ENCODE measurements around the gene AMOTL2. TPM values are rescaled to one million over a fixed set of nuclear protein-coding genes. Genes with fewer than 3 reads are reported as not detected.
A peak's percentile ranks its signal among the peaks of the same experiment; 100 is the strongest.

AMOTL2 gene
- total RNA-seq, 2 experiments from 2014 or later: 0.31 TPM; not detected in 1

DNA sequence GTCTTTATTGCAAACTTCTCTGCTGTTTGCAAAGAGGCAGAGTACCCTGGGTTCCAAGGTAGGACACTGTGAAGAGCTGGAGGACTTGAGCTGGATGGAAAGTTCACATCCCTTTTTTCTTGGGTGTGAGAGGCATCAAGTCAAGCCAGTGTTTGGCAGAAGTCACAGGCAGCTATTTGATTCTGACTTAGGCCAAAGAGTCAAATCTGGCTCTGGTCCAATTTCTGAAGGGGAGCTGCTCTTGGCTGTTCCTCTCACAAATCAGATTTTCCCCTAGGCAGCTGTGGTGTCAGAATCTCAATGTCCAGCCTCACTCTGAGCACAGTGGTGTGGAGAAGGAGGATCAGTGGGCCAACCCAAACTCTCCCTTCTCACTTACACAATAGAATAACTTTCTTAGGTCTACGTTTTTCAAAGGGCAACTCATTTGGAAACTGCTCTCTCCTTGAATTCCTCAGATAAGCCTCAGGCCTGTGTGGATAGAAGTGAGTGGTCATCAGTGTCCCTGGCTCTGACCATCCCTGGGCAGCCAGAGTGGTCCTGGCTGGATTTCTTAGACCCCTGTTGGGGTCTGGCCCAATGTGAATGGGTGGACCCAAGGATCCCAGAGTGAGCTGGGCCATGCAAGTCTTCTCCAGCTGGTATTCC lies 18.2 kb upstream of the AMOTL2 start:
- CTCF ChIA-PET: interaction anchor here (0.7 kb wide), 1 partner anchor 18 kb away, joined by 3 read pairs; no protein-coding TSS in a partner anchor
- H3K27me3 Mint-ChIP-seq (ENCODE audit: low read depth): peaks cover 18% of the 10 kb centered on the region

DNA sequence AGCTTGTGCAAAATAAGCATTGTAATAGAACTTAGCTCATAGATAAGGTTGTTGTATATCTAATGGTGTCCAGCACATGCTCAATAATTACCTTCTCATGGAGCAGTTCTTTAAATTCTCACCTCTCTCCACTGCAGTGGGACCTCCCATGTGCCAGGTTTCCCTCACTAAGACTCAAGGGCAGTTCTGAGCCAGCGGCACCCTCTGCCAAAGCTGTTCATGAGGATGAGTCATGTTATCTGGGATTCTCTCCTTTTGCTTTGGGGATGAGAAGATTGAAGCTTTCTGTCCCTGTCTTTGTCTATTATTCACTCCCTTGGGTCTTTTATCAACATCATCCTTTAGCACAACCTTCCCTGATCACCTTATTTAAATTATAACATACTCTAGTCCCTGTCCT lies 15.6 kb upstream of the AMOTL2 start:
- peaks cover 8% of the 10 kb centered on the region for H3K27me3 Mint-ChIP-seq (ENCODE audit: low read depth)
- H3K4me1 Mint-ChIP-seq (ENCODE audit: low read depth): no peaks in the 10 kb centered on the region
- H3K36me3 Mint-ChIP-seq (ENCODE audit: low read depth): no peaks in the 10 kb centered on the region
- intact Hi-C loops (cut with micrococcal nuclease): no loop called here
- CTCF ChIA-PET: no interaction called here
- H3K27ac Mint-ChIP-seq: no peak overlapping the region
- no peak overlapping the region for H3K4me3 Mint-ChIP-seq
- H3K9me3 Mint-ChIP-seq: no peaks in the 10 kb centered on the region
- no peak for DNase-seq

More for the DNA sequence above, 18.2 kb upstream of the AMOTL2 start:
- no peak overlapping the region for H3K4me3 Mint-ChIP-seq
- no peaks in the 10 kb centered on the region for H3K36me3 Mint-ChIP-seq (ENCODE audit: low read depth)
- no peak for DNase-seq
- no peaks in the 10 kb centered on the region for H3K4me1 Mint-ChIP-seq (ENCODE audit: low read depth)
- H3K9me3 Mint-ChIP-seq: no peaks in the 10 kb centered on the region
- intact Hi-C loops (cut with micrococcal nuclease): no loop called here
- H3K27ac Mint-ChIP-seq: no peak overlapping the region

DNA sequence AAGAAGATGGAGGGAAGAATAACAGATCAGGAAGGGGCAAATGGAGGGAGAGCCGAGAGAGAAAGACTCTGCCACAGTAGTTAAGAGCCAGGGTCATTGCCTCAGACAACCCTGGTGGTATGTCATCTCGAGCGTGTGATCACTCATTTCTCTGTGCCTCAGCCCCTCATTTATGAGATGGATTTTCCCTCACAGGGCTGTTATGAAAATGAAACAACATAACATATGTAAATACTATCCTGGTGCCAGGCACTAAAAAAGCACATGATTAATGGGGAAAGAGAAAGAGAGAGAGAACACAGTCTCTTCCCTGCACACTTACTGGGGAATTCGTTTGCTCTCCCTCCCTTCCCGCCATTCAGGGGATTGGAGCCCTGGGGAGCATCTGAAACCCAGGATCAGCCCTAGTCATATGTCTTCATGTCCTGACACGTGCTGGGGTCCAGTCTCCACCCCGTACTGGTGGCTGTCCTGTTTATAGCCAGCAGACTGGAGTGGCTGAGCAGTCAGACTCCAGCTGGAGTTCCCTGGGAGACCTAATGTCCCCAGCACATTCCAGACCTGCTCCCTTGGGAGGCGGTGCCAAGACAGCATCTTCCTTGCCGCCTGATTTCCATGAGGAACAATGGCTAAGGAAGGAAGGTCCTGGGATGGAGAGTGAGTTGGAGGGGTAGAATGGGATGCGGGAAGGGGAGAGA lies 14.7 kb upstream of the AMOTL2 start:
- H3K4me1 Mint-ChIP-seq (ENCODE audit: low read depth): no peaks in the 10 kb centered on the region
- peaks cover 7% of the 10 kb centered on the region for H3K27me3 Mint-ChIP-seq (ENCODE audit: low read depth)
- no peaks in the 10 kb centered on the region for H3K36me3 Mint-ChIP-seq (ENCODE audit: low read depth)
- H3K4me3 Mint-ChIP-seq: no peak overlapping the region
- intact Hi-C loops (cut with micrococcal nuclease): no loop called here
- CTCF ChIA-PET: no interaction called here
- H3K9me3 Mint-ChIP-seq: no peaks in the 10 kb centered on the region
- H3K27ac Mint-ChIP-seq: no peak overlapping the region
- no peak for DNase-seq

DNA sequence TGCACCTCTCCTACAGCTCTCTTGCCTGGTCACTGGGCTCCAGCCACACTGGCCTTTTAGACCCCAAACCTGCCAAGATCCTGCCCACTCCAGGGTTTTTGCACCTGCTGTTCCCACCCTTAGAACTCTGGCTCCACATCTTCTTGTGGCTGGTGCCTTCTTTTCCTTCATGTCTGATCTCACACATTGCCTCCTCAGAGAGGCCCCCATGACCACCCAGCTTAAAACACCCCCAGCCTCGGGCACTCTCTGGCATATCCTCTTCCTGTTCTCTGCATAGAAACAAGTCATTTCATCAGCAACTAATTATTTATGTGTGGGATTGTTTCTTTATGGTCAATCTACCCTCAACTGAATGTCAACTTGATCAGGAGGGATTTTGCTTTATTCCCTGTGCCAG lies 14.0 kb upstream of the AMOTL2 start:
- no peak for DNase-seq
- H3K4me3 Mint-ChIP-seq: no peak overlapping the region
- H3K36me3 Mint-ChIP-seq (ENCODE audit: low read depth): no peaks in the 10 kb centered on the region
- H3K9me3 Mint-ChIP-seq: no peaks in the 10 kb centered on the region
- CTCF ChIA-PET: interaction anchor here (1.0 kb wide), 1 partner anchor 83 kb away, joined by 3 read pairs; no protein-coding TSS in a partner anchor
- intact Hi-C loops (cut with micrococcal nuclease): no loop called here
- no peaks in the 10 kb centered on the region for H3K4me1 Mint-ChIP-seq (ENCODE audit: low read depth)
- H3K27me3 Mint-ChIP-seq (ENCODE audit: low read depth): peaks cover 7% of the 10 kb centered on the region
- no peak overlapping the region for H3K27ac Mint-ChIP-seq

DNA sequence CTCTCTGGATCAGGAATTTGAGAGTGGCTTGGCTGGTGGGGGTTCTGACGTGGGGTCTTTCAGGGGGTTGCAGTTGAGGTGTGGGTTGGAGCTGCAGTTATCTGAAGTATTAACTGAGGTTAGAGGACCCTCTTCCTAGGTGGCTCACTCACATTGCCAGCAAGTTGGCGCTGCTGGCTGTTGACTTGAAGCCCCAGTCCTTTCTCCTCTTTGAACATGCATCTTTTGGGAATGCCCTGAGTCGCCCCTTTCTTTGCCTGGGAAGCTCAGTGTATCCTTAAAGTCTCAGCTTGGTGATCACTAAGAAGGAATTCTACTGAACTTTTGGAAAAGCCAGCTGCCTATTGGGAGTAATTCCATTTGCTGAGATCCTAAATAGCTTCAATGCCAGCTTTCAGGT lies 13.0 kb upstream of the AMOTL2 start:
- CTCF ChIA-PET: interaction anchor here (1.0 to 1.1 kb wide), 2 partner anchors 31 to 82 kb away, joined by 3 read pairs; no protein-coding TSS in a partner anchor
- Mint-ChIP-seq H3K4me1 (ENCODE audit: low read depth) (no peaks in the 10 kb centered on the region), H3K27ac (no peak overlapping the region), H3K4me3 (no peak overlapping the region), H3K36me3 (ENCODE audit: low read depth) (no peaks in the 10 kb centered on the region), H3K9me3 (no peaks in the 10 kb centered on the region), H3K27me3 (ENCODE audit: low read depth) (peaks cover 7% of the 10 kb centered on the region)
- intact Hi-C loops (cut with micrococcal nuclease): no loop called here
- no peak for DNase-seq

DNA sequence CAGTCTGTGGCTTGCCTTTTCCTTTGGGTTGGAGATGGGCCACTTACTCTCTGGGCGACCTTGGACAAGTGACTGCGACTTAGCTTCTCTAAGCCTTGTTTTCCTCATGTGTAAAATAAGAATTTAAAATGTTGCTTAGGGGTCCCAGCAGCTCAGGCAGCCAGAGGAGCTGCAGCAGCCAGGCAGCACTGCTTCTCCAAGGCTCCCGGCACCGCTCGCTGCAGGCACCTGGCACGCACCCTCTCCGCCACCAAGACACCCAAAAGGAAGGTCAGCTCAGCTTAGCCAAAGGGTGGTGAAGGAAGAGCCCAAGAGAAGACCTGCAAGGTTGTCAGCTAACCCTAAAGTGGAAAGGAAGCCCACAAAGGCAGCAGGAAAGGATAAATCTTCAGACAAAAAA lies 10.7 kb upstream of the AMOTL2 start:
- intact Hi-C loops (cut with micrococcal nuclease): no loop called here
- no peak for DNase-seq
- no peak overlapping the region for H3K27ac Mint-ChIP-seq
- H3K36me3 Mint-ChIP-seq (ENCODE audit: low read depth): no peaks in the 10 kb centered on the region
- CTCF ChIA-PET: no interaction called here
- peaks cover under 1% of the 10 kb centered on the region for H3K27me3 Mint-ChIP-seq (ENCODE audit: low read depth)
- no peak overlapping the region for H3K4me3 Mint-ChIP-seq
- H3K9me3 Mint-ChIP-seq: no peaks in the 10 kb centered on the region
- H3K4me1 Mint-ChIP-seq (ENCODE audit: low read depth): no peaks in the 10 kb centered on the region

DNA sequence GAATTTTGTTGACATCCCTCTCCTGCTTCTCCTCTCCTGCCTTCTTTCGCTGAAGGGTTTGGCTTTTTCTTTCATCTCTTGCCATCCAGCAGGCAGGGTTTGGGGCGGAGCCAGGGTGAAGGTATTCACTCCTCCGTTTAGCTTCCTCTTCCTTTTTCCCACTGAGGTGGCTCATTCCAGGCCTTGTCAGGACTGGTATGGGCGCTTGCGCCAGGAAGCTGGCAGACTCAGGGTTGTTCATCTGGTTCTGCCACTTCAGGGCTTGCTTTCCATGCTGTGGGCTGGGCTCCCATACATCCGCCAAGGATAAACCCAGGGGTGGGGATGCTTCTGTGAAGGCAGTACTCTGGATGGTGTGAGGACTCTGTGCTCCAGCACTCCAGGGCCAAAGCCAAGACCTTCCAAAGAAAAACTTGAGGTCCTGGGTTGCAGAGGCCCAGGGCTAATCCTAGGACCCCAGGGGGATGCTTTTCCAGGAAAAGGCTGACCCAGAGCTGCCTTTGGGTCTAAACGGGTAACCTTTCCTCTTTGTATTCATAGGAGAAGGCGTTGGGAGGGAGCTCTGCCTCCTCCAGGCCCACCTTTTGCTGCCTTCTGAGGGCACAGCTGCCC lies 7.7 kb upstream of the AMOTL2 start:
- Mint-ChIP-seq H3K9me3 (no peaks in the 10 kb centered on the region), H3K4me1 (ENCODE audit: low read depth) (peaks cover 7% of the 10 kb centered on the region), H3K4me3 (no peak overlapping the region), H3K27ac (no peak overlapping the region), H3K27me3 (ENCODE audit: low read depth) (no peaks in the 10 kb centered on the region), H3K36me3 (ENCODE audit: low read depth) (no peaks in the 10 kb centered on the region)
- CTCF ChIA-PET: no interaction called here
- intact Hi-C loops (cut with micrococcal nuclease): no loop called here
- no peak for DNase-seq

DNA sequence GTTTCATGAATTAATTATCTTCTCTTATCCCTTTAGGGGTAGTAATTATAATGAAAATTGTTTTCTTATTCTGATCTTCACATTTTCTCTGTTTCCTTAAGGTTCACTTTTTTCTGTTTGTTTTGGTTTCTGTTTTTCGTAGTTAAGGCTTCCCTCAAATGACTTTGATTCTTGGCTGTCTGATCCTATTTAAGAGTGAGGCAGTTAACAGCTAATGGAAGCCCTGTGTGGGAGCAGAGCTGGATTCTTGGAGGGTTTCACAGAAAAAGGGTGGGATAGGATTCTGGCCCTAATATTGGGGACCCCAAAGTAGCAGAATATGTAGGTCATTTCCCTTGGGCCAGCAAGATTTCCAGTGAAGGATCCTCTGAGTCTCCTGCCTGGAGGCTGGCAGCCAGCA lies 6.8 kb upstream of the AMOTL2 start:
- CTCF ChIA-PET: interaction anchor here (1.1 kb wide), 1 partner anchor 168 kb away, joined by 4 read pairs; no protein-coding TSS in a partner anchor
- Mint-ChIP-seq H3K4me3 (no peak overlapping the region), H3K27ac (no peak overlapping the region), H3K4me1 (ENCODE audit: low read depth) (peaks cover 7% of the 10 kb centered on the region), H3K9me3 (no peaks in the 10 kb centered on the region), H3K36me3 (ENCODE audit: low read depth) (no peaks in the 10 kb centered on the region), H3K27me3 (ENCODE audit: low read depth) (peaks cover under 1% of the 10 kb centered on the region)
- DNase-seq: no peak
- intact Hi-C loops (cut with micrococcal nuclease): no loop called here

DNA sequence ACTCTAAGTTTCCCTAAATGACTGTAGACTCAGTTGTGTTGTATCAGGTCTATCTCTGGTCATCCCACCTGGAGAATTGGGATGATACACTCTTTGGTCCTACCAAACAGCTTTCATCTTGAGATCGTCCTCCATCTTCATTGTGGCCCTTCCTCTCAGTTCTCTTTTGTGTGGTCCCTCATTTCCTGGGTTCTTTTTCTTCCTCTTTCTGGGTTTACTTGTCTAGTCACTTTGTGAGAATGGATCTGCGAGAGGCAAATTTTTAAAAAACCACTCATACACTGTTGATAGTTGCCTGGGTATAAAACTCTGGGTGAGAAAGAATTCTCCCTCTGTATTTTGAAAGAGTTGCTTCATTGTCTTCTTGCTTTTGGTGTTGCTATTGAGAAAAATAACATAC lies 6.0 kb upstream of the AMOTL2 start:
- H3K4me3 Mint-ChIP-seq: no peak overlapping the region
- H3K27me3 Mint-ChIP-seq (ENCODE audit: low read depth): peaks cover 8% of the 10 kb centered on the region
- DNase-seq: no peak
- no peak overlapping the region for H3K27ac Mint-ChIP-seq
- CTCF ChIA-PET: interaction anchor here (1.1 kb wide), 1 partner anchor 168 kb away, joined by 4 read pairs; no protein-coding TSS in a partner anchor
- no peaks in the 10 kb centered on the region for H3K36me3 Mint-ChIP-seq (ENCODE audit: low read depth)
- H3K4me1 Mint-ChIP-seq (ENCODE audit: low read depth): peaks cover 8% of the 10 kb centered on the region
- no peaks in the 10 kb centered on the region for H3K9me3 Mint-ChIP-seq
- intact Hi-C loops (cut with micrococcal nuclease): no loop called here

DNA sequence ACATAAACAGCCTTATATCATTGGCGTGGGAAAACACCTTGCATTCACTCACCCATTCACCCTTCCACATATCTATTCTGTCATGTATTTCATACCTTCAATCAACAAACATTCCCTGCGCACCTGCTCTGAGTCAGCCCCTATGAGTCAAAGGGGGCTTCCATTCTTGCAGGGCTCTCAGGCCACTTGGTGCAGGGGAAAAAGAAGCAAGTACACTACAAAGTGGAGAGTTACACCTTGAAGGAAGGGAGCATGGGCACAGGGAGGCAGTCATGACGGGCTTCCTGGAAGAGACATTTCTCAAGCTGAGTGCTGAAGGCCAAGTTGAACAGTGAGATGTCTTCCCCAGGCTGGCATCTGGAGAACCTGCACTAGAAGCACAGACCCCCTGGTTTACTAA lies 4.6 kb upstream of the AMOTL2 start:
- Mint-ChIP-seq H3K27ac (no peak overlapping the region), H3K27me3 (ENCODE audit: low read depth) (peaks cover 16% of the 10 kb centered on the region), H3K4me3 (no peak overlapping the region), H3K4me1 (ENCODE audit: low read depth) (peaks cover 14% of the 10 kb centered on the region), H3K9me3 (no peaks in the 10 kb centered on the region), H3K36me3 (ENCODE audit: low read depth) (no peaks in the 10 kb centered on the region)
- intact Hi-C loops (cut with micrococcal nuclease): loop anchor here (1.0 to 10.0 kb wide), 5 partner anchors 71 to 444 kb away; no protein-coding TSS in a partner anchor
- CTCF ChIA-PET: interaction anchor here (1.1 to 1.8 kb wide), 4 partner anchors 34 to 166 kb away, joined by 3 to 4 read pairs (median 3); no protein-coding TSS in a partner anchor
- peak; percentile 47 for DNase-seq

DNA sequence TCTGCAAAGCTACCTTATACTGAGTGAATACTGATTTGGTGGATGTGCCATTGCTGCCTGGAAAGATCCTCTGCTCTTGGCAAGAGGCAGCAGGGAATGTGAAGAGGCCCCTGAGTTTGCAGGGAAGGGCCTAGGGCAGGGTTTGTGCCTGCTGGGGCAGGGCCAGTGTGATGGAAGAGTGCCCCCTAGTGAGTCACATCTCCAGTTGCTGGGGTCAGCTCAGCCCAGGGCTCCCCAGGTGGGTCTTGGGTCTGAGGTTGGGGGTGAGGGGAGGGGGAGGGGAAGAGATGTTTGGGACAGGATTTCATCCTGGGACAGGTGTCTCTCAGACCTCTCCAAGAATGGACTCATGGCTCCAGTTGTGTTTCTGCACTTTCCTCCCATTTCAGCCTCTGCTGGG lies 4.1 kb upstream of the AMOTL2 start:
- Mint-ChIP-seq H3K9me3 (no peaks in the 10 kb centered on the region), H3K4me1 (ENCODE audit: low read depth) (peaks cover 14% of the 10 kb centered on the region), H3K36me3 (ENCODE audit: low read depth) (no peaks in the 10 kb centered on the region), H3K4me3 (no peak overlapping the region), H3K27me3 (ENCODE audit: low read depth) (peaks cover 16% of the 10 kb centered on the region), H3K27ac (no peak overlapping the region)
- peak; percentile 50 for DNase-seq
- CTCF ChIA-PET: interaction anchor here (1.1 to 1.8 kb wide), 6 partner anchors 33 to 166 kb away, joined by 3 to 5 read pairs (median 3); no protein-coding TSS in a partner anchor
- intact Hi-C loops (cut with micrococcal nuclease): loop anchor here (1.0 to 10.0 kb wide), 5 partner anchors 70 to 444 kb away; no protein-coding TSS in a partner anchor

DNA sequence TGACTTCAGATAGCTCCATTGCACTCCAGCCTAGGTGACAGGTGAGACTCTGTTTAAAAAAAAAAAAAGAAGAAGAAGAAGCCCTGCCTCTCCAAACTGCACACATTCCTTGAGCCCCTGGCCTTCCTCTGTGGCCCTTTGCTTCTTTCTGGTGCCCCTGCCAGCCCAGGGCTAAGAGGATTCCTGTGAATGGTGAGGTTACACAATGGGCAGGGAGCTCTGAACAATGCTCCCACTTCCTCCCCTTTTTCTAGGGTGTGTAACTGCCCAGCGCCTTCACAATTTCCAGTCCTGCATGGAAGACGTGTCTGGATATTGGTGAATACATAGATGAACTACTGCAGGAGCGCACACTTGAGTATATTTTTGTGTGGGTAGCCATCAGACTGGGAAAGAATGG lies 3.6 kb upstream of the AMOTL2 start:
- Mint-ChIP-seq H3K9me3 (no peaks in the 10 kb centered on the region), H3K36me3 (ENCODE audit: low read depth) (no peaks in the 10 kb centered on the region), H3K27me3 (ENCODE audit: low read depth) (peaks cover 21% of the 10 kb centered on the region), H3K4me1 (ENCODE audit: low read depth) (peaks cover 14% of the 10 kb centered on the region), H3K27ac (no peak overlapping the region), H3K4me3 (no peak overlapping the region)
- intact Hi-C loops (cut with micrococcal nuclease): loop anchor here (1.0 to 10.0 kb wide), 5 partner anchors 70 to 443 kb away; no protein-coding TSS in a partner anchor
- no peak for DNase-seq
- CTCF ChIA-PET: interaction anchor here (0.7 to 1.8 kb wide), 7 partner anchors 33 to 169 kb away, joined by 3 to 5 read pairs (median 3); no protein-coding TSS in a partner anchor
